Neural cell (in vitro differentiated cells): ENCODE measurements around the gene DBN1. TPM values are rescaled to one million over a fixed set of nuclear protein-coding genes. Genes with fewer than 3 reads are reported as not detected.

Experiments used
- H2AFZ ChIP-seq: fragments of 200-600, 300-800 bp; sonication (generic), shearing (Covaris generic); 2 replicates; pipeline ENCODE4 v1.6.0; 2014; ENCODE audit warnings: low read depth, mild to moderate bottlenecking, antibody characterized with exemption, low read length, moderate library complexity
- H3F3A ChIP-seq: fragments of 200-600 bp; shearing (Covaris generic); 2 replicates; pipeline ENCODE4 v1.6.1; 2016; ENCODE audit warnings: mild to moderate bottlenecking, moderate library complexity, mixed read lengths, antibody characterized with exemption, low read length; ENCODE audit not compliant: insufficient read depth, poor library complexity, severe bottlenecking
- H3K27ac ChIP-seq: fragments of 200-600, 300-800 bp; sonication (generic), shearing (Covaris generic); 2 replicates; pipeline ENCODE4 v1.5.1; 2014; ENCODE audit warnings: mild to moderate bottlenecking, low read length, moderate library complexity
- H3K27me3 ChIP-seq: fragments of 300-800, 200-600 bp; sonication (generic), shearing (Covaris generic); 2 replicates; pipeline ENCODE4 v1.6.0; 2014; ENCODE audit warnings: mild to moderate bottlenecking, low read depth, low read length, moderate library complexity; ENCODE audit not compliant: insufficient read depth
- H3K36me3 ChIP-seq: fragments of 300-800, 200-600 bp; sonication (generic), shearing (Covaris generic); 2 replicates; pipeline ENCODE4 v1.5.1; 2014; ENCODE audit warnings: mild to moderate bottlenecking, antibody characterized with exemption, low read length, moderate library complexity; ENCODE audit not compliant: insufficient read depth
- H3K4me2 ChIP-seq: fragments of 300-800, 200-600 bp; sonication (generic), shearing (Covaris generic); 2 replicates; pipeline ENCODE4 v1.6.0; 2014; ENCODE audit warnings: mild to moderate bottlenecking, low read length
- H3K4me3 ChIP-seq: fragments of 300-800, 200-600 bp; sonication (generic), shearing (Covaris generic); 2 replicates; pipeline ENCODE4 v1.5.1; 2014; ENCODE audit warnings: mild to moderate bottlenecking, low read length, moderate library complexity
- H3K79me2 ChIP-seq: fragments of 200-600 bp; shearing (Covaris generic); replicated peaks from 2 replicates; pipeline ENCODE4 v1.6.0; 2014; ENCODE audit warnings: mild to moderate bottlenecking, low read length, moderate library complexity; ENCODE audit not compliant: insufficient read depth
- H3K9ac ChIP-seq: fragments of 300-800, 200-600 bp; sonication (generic), shearing (Covaris generic); 2 replicates; pipeline ENCODE4 v1.6.1; 2016; ENCODE audit warnings: mild to moderate bottlenecking, low read length, mixed read lengths
- H3K9me2 ChIP-seq: fragments of 200-600 bp; shearing (Covaris generic); 2 replicates; pipeline ENCODE4 v1.6.1; 2016; ENCODE audit warnings: mild to moderate bottlenecking, low read length, mixed read lengths; ENCODE audit not compliant: insufficient read depth
- H3K9me3 ChIP-seq: fragments of 200-600, 300-800 bp; sonication (generic), shearing (Covaris generic); 2 replicates; pipeline ENCODE4 v1.6.1; 2016; ENCODE audit warnings: mild to moderate bottlenecking, mixed run types, low read length, moderate library complexity, mixed read lengths
- H4K20me1 ChIP-seq: fragments of 200-600 bp; shearing (Covaris generic); 2 replicates; pipeline ENCODE4 v1.6.1; 2016; ENCODE audit warnings: mild to moderate bottlenecking, mixed run types; ENCODE audit not compliant: insufficient read depth
- EP300 ChIP-seq: fragments of 450-650 bp; conservative IDR thresholded peaks from 2 replicates; pipeline ENCODE4 v1.6.1; 2014; ENCODE audit warnings: antibody characterized with exemption, mild to moderate bottlenecking, moderate library complexity; ENCODE audit not compliant: poor library complexity, severe bottlenecking
- EZH2 ChIP-seq: fragments of 200-600, 300-800 bp; shearing (Covaris generic), sonication (generic); IDR thresholded peaks from 2 replicates; pipeline ENCODE4 v1.6.1; 2014; ENCODE audit warnings: antibody characterized with exemption, low read length, borderline replicate concordance, mild to moderate bottlenecking; ENCODE audit not compliant: insufficient read depth, poor library complexity, severe bottlenecking
- MXI1 ChIP-seq: fragments of 450-650 bp; conservative IDR thresholded peaks from 2 replicates; pipeline ENCODE4 v1.6.1; 2014; ENCODE audit warnings: antibody characterized with exemption, mild to moderate bottlenecking; ENCODE audit not compliant: poor library complexity, severe bottlenecking
- POLR2AphosphoS5 ChIP-seq: IDR thresholded peaks from 2 replicates; pipeline ENCODE4 v1.6.1; 2012
- RAD21 ChIP-seq: fragments of 450-650 bp; conservative IDR thresholded peaks from 2 replicates; pipeline ENCODE4 v1.6.1; 2014; ENCODE audit warnings: antibody characterized with exemption, mild to moderate bottlenecking, moderate library complexity
- SMC3 ChIP-seq: fragments of 450-650 bp; conservative IDR thresholded peaks from 2 replicates; pipeline ENCODE4 v1.6.1; 2014; ENCODE audit warnings: antibody characterized with exemption, mild to moderate bottlenecking, moderate library complexity; ENCODE audit not compliant: poor library complexity
- TAF1 ChIP-seq: IDR thresholded peaks from 2 replicates; pipeline ENCODE4 v1.6.1; 2012; ENCODE audit warnings: low read depth
- polyA plus RNA-seq: library from polyadenylated mRNA; depleted of rRNA; stranded (reverse); fragments of >200 nt; gene quantifications from 2 replicates; pipeline ENCODE4 v1.2.3, GENCODE V29; 2014
- TF ChIP-seq, protein P1 (sequence below): IDR thresholded peaks from 2 replicates; pipeline ENCODE4 v1.6.1; 2012; ENCODE audit warnings: borderline replicate concordance
- TF ChIP-seq, protein P2 (sequence below): fragments of 450-650 bp; IDR thresholded peaks from 2 replicates; pipeline ENCODE4 v1.5.1; 2014; ENCODE audit warnings: antibody characterized with exemption, mild to moderate bottlenecking, moderate library complexity; ENCODE audit not compliant: poor library complexity, severe bottlenecking

DBN1 gene
- polyA plus RNA-seq, 1 donor from 2014 or later = 319 TPM

DNA sequence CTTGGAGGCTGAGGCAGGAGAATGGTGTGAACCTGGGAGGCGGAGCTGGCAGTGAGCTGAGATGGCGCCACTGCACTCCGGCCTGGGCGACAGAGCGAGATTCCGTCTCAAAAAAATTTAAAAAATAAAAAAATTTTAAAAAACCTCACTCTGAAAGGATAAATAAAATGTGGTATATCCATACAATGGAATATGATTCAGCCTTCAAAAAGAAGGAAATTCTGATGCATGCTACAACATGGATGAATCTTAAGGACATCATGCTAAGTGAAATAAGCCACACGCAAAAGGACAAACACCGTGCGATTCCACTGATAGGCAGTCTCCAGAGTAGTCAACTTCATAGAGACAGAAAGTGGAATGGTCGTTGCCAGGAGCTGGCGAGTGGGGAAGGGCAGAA, 8.4 kb downstream of the DBN1 start:
- no peak for TF ChIP-seq SMC3
- TF ChIP-seq EP300 = no peak
- TF ChIP-seq TAF1 = no peak
- no peak for TF ChIP-seq EZH2
- TF ChIP-seq, protein P1, sequence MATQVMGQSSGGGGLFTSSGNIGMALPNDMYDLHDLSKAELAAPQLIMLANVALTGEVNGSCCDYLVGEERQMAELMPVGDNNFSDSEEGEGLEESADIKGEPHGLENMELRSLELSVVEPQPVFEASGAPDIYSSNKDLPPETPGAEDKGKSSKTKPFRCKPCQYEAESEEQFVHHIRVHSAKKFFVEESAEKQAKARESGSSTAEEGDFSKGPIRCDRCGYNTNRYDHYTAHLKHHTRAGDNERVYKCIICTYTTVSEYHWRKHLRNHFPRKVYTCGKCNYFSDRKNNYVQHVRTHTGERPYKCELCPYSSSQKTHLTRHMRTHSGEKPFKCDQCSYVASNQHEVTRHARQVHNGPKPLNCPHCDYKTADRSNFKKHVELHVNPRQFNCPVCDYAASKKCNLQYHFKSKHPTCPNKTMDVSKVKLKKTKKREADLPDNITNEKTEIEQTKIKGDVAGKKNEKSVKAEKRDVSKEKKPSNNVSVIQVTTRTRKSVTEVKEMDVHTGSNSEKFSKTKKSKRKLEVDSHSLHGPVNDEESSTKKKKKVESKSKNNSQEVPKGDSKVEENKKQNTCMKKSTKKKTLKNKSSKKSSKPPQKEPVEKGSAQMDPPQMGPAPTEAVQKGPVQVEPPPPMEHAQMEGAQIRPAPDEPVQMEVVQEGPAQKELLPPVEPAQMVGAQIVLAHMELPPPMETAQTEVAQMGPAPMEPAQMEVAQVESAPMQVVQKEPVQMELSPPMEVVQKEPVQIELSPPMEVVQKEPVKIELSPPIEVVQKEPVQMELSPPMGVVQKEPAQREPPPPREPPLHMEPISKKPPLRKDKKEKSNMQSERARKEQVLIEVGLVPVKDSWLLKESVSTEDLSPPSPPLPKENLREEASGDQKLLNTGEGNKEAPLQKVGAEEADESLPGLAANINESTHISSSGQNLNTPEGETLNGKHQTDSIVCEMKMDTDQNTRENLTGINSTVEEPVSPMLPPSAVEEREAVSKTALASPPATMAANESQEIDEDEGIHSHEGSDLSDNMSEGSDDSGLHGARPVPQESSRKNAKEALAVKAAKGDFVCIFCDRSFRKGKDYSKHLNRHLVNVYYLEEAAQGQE = no peak
- TF ChIP-seq, protein P2, sequence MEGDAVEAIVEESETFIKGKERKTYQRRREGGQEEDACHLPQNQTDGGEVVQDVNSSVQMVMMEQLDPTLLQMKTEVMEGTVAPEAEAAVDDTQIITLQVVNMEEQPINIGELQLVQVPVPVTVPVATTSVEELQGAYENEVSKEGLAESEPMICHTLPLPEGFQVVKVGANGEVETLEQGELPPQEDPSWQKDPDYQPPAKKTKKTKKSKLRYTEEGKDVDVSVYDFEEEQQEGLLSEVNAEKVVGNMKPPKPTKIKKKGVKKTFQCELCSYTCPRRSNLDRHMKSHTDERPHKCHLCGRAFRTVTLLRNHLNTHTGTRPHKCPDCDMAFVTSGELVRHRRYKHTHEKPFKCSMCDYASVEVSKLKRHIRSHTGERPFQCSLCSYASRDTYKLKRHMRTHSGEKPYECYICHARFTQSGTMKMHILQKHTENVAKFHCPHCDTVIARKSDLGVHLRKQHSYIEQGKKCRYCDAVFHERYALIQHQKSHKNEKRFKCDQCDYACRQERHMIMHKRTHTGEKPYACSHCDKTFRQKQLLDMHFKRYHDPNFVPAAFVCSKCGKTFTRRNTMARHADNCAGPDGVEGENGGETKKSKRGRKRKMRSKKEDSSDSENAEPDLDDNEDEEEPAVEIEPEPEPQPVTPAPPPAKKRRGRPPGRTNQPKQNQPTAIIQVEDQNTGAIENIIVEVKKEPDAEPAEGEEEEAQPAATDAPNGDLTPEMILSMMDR = no peak
- no peak for TF ChIP-seq MXI1
- no peak for TF ChIP-seq RAD21
- H3K27ac ChIP-seq = no peak overlapping the region
- no peak overlapping the region for H2AFZ ChIP-seq
- H4K20me1 ChIP-seq = peaks cover 28% of the 10 kb centered on the region
- H3K27me3 ChIP-seq = no peaks in the 10 kb centered on the region
- peaks cover 49% of the 10 kb centered on the region for H3K79me2 ChIP-seq
- no peak overlapping the region for H3K4me3 ChIP-seq
- H3F3A ChIP-seq = peaks cover 1% of the 10 kb centered on the region
- no peak overlapping the region for H3K4me2 ChIP-seq
- H3K9ac ChIP-seq = no peak overlapping the region
- no peaks in the 10 kb centered on the region for H3K9me2 ChIP-seq
- H3K36me3 ChIP-seq = peaks cover 14% of the 10 kb centered on the region
- H3K9me3 ChIP-seq = no peaks in the 10 kb centered on the region

- peaks cover 27% of the 10 kb centered on the region for H3K79me2 ChIP-seq
- H3F3A ChIP-seq = peaks cover 1% of the 10 kb centered on the region
- H2AFZ ChIP-seq = no peak overlapping the region
- H3K4me3 ChIP-seq = no peak overlapping the region
- no peaks in the 10 kb centered on the region for H3K9me3 ChIP-seq
- H3K27me3 ChIP-seq = no peaks in the 10 kb centered on the region
- peaks cover 16% of the 10 kb centered on the region for H3K36me3 ChIP-seq
- no peak overlapping the region for H3K27ac ChIP-seq
- no peak overlapping the region for H3K9ac ChIP-seq
- TF ChIP-seq RAD21 (no peak), EP300 (no peak), POLR2AphosphoS5 (no peak), MXI1 (no peak), EZH2 (no peak), SMC3 (no peak)
- TF ChIP-seq, protein P2 = no peak
- TF ChIP-seq, protein P1 = no peak
- no peak overlapping the region for H3K4me2 ChIP-seq
- no peaks in the 10 kb centered on the region for H3K9me2 ChIP-seq
- peaks cover 17% of the 10 kb centered on the region for H4K20me1 ChIP-seq
Observed at GRCh38 chr5:177462021-177462670, 11.3 kb downstream of the DBN1 start.
